LHCN-M2 (cell line): ENCODE data around the gene BTBD17. TPM values are rescaled to one million over a fixed set of nuclear protein-coding genes. Genes with fewer than 3 reads are reported as not detected.
A peak's percentile ranks its signal among the peaks of the same experiment; 100 is the strongest.

ENCODE experiments used
- DNase-seq: peaks from one replicate; pipeline ENCODE4 v3.0.0-alpha.2; 2012; ENCODE audit warnings: low read depth
- total RNA-seq: library from RNA; depleted of rRNA; stranded (reverse); fragments of >200 nt; gene quantifications from 2 replicates; pipeline ENCODE4 v1.2.3, GENCODE V29; 2014

The BTBD17 gene
- total RNA-seq, 1 experiment from 2014 or later: not detected

- DNase-seq: no peak
Measured at GRCh38 chr17:74336307-74336706, 25.4 kb downstream of the BTBD17 start.

GRCh38 chr17:74335529-74336062 is 26.1 kb downstream of the BTBD17 start:
- no peak for DNase-seq

GRCh38 chr17:74334393-74335039 is 27.2 kb downstream of the BTBD17 start:
- DNase-seq: peak; percentile 2

GRCh38 chr17:74332763-74333283 is 28.8 kb downstream of the BTBD17 start:
- no peak for DNase-seq

GRCh38 chr17:74332017-74332650 is 29.5 kb downstream of the BTBD17 start:
- DNase-seq: no peak

- no peak for DNase-seq
Measured at GRCh38 chr17:74330446-74330845, 31.2 kb downstream of the BTBD17 start.

GRCh38 chr17:74329378-74329777 is 32.3 kb downstream of the BTBD17 start:
- no peak for DNase-seq

- no peak for DNase-seq
Measured at GRCh38 chr17:74328487-74328886, 33.2 kb downstream of the BTBD17 start.

GRCh38 chr17:74326506-74326905 is 35.2 kb downstream of the BTBD17 start:
- no peak for DNase-seq

GRCh38 chr17:74325743-74326379 is 35.8 kb downstream of the BTBD17 start, which contains the start of gene KIF19:
Gene KIF19 (plus strand): TSS chr17:74326226. CDS start chr17:74326350, 124 bp downstream.
- no peak for DNase-seq

- DNase-seq: no peak
Measured at GRCh38 chr17:74325376-74325742, 36.3 kb downstream of the BTBD17 start.

- no peak for DNase-seq
Measured at GRCh38 chr17:74324521-74324920, 37.1 kb downstream of the BTBD17 start.

GRCh38 chr17:74318391-74318790 is 43.3 kb downstream of the BTBD17 start:
- DNase-seq: no peak

- no peak for DNase-seq
Measured at GRCh38 chr17:74317071-74317470, 44.6 kb downstream of the BTBD17 start.

GRCh38 chr17:74316220-74316619 is 45.4 kb downstream of the BTBD17 start:
- DNase-seq: no peak

- DNase-seq: no peak
Measured at GRCh38 chr17:74314877-74315276, 46.8 kb downstream of the BTBD17 start.

GRCh38 chr17:74309902-74310301 is 51.8 kb downstream of the BTBD17 start:
- DNase-seq: no peak

GRCh38 chr17:74307984-74308773 is 53.5 kb downstream of the BTBD17 start:
- DNase-seq: no peak
